ENCODE data around the gene EML5.

DNA sequence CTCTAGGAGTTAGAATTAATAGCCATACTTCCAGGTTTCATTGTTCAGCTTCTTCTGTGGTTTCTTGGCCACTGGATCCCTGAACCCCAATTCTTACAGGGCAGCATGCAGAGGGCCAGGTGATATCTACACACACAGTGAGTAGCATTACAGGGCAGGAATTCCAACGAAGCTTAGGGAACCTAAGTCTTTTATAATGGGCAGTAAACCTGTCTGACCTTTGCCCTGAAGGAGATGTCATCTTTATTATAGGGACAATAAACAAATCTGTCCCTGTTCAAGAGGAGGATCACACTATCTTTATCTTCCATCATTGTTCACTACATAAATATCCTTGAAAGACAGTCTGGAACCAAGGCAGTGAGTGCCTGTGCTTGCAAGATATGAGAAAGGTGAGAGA is 11.7 kb upstream of the EML5 start:
- TF ChIP-seq EZH2 (IDR thresholded peaks at IDR 0.05): no peak
- TF ChIP-seq POLR2AphosphoS5 (IDR thresholded peaks at IDR 0.05; ENCODE audit: borderline replicate concordance, low read depth, low read length): no peak
- TF ChIP-seq FOXP2 (optimal IDR thresholded peaks at IDR 0.05; ENCODE audit: control extremely low read depth, extremely low read length, insufficient read depth): no peak
